H1 (cell line): ENCODE results near the gene SHMT2. TPM values are rescaled to one million over a fixed set of nuclear protein-coding genes. Genes with fewer than 3 reads are reported as not detected.

ENCODE experiments used
- CTCF ChIA-PET: fragments of 300-600 bp; sonication (Branson Sonifier 250); formaldehyde crosslinking; loops from one replicate; lab custom pipeline; 2021; ENCODE audit not compliant: partially characterized antibody; lab: Charles Lee
- POLR2A ChIA-PET: fragments of 300-600 bp; sonication (Branson Sonifier 250); formaldehyde crosslinking; loops from one replicate; lab custom pipeline; 2021; ENCODE audit warnings: inconsistent platforms; ENCODE audit not compliant: partially characterized antibody; lab: Charles Lee
- DNase-seq, 2 experiments: peaks; one replicate each; pipeline versions ENCODE4 v3.0.0 to v3.0.0-alpha.2; 2010 to 2022; ENCODE audit warnings: low spot score in 2 of 2, low read depth in 1 of 2, mixed read lengths in 1 of 2
- FAIRE-seq: peaks from 2 replicates; lab custom pipeline; 2011; peaks lifted over from hg19 to GRCh38; lab: Jason Lieb, UNC
- H2AFZ ChIP-seq: 2 replicates; pipeline ENCODE4 v1.8.1; 2012; ENCODE audit warnings: low read length, inconsistent platforms
- H2AK5ac ChIP-seq: 2 replicates; pipeline ENCODE4 v1.6.1; 2013; ENCODE audit warnings: low read depth, low read length
- H2BK120ac ChIP-seq: replicated peaks from 2 replicates; pipeline ENCODE3; 2013; ENCODE audit warnings: low read depth, low read length, inconsistent platforms
- H2BK12ac ChIP-seq: 2 replicates; pipeline ENCODE4 v1.6.1; 2013; ENCODE audit warnings: low read depth, low read length
- H2BK15ac ChIP-seq: 2 replicates; pipeline ENCODE4 v1.6.1; 2013; ENCODE audit warnings: low read length
- H2BK20ac ChIP-seq: 2 replicates; pipeline ENCODE4 v1.6.1; 2013; ENCODE audit warnings: low read length
- H2BK5ac ChIP-seq: 2 replicates; pipeline ENCODE4 v1.6.1; 2013; ENCODE audit warnings: low read depth, low read length
- H3K14ac ChIP-seq: 2 replicates; pipeline ENCODE4 v1.6.1; 2013; ENCODE audit warnings: inconsistent platforms; ENCODE audit not compliant: insufficient read length
- H3K18ac ChIP-seq: 2 replicates; pipeline ENCODE4 v1.6.1; 2013; ENCODE audit warnings: low read length; ENCODE audit errors: extremely low read depth
- H3K23ac ChIP-seq: 2 replicates; pipeline ENCODE4 v1.6.1; 2013; ENCODE audit warnings: inconsistent platforms; ENCODE audit not compliant: insufficient read length
- H3K23me2 ChIP-seq: 2 replicates; pipeline ENCODE4 v1.6.1; 2013; ENCODE audit warnings: low read depth, low read length
- H3K27ac ChIP-seq: 2 replicates; pipeline ENCODE4 v1.6.1; 2011; ENCODE audit warnings: low read depth, low read length, inconsistent platforms
- H3K27me3 ChIP-seq, 4 experiments: replicated peaks in 1 of 4; 1 replicate in 1 of 4; 2 replicates in 3 of 4; pipeline versions ENCODE4 v1.6.1 to v1.8.1; 2011 to 2013; ENCODE audit warnings: low read length in 3 of 4, mild to moderate bottlenecking in 3 of 4, inconsistent platforms in 2 of 4, mixed read lengths in 2 of 4, moderate library complexity in 1 of 4; ENCODE audit not compliant: control insufficient read depth in 3 of 4, insufficient read depth in 3 of 4; ENCODE audit errors: extremely low read depth in 1 of 4
- H3K36me3 ChIP-seq, 4 experiments: 2 replicates each; pipeline versions ENCODE4 v1.6.1 to v1.8.1; 2011 to 2013; ENCODE audit warnings: mild to moderate bottlenecking in 4 of 4, low read length in 3 of 4, moderate library complexity in 2 of 4, control low read depth in 1 of 4, inconsistent platforms in 1 of 4; ENCODE audit not compliant: insufficient read depth in 4 of 4, control insufficient read depth in 2 of 4
- H3K4ac ChIP-seq: replicated peaks from 2 replicates; pipeline ENCODE3; 2013; ENCODE audit warnings: low read length, low read depth, mixed read lengths, inconsistent platforms; ENCODE audit not compliant: insufficient read length
- H3K4me1 ChIP-seq, 4 experiments: replicated peaks in 1 of 4; 1 replicate in 1 of 4; 2 replicates in 3 of 4; pipeline versions ENCODE4 v1.6.1 to v1.8.1; 2011 to 2013; ENCODE audit warnings: low read length in 3 of 4, inconsistent platforms in 2 of 4, mixed read lengths in 1 of 4; ENCODE audit not compliant: insufficient read depth in 4 of 4, control insufficient read depth in 3 of 4
- H3K4me2 ChIP-seq, 2 experiments: 2 replicates each; pipeline versions ENCODE4 v1.6.1 to v1.8.1; 2011 to 2013; ENCODE audit warnings: low read depth in 2 of 2, low read length in 2 of 2, control low read depth in 1 of 2, inconsistent platforms in 1 of 2, mild to moderate bottlenecking in 1 of 2; ENCODE audit not compliant: insufficient read depth in 1 of 2
- H3K4me3 ChIP-seq, 4 experiments: fragments of 200-600, 300-600 bp in 1 of 4; sonication (generic), shearing (Covaris generic), sonication (Bioruptor Twin) in 1 of 4; 2 replicates each; pipeline versions ENCODE4 v1.5.1 to v1.8.1; 2011 to 2016; ENCODE audit warnings: low read length in 4 of 4, low read depth in 3 of 4, control low read depth in 2 of 4, inconsistent platforms in 2 of 4, mild to moderate bottlenecking in 2 of 4, mixed read lengths in 1 of 4, moderate library complexity in 1 of 4; ENCODE audit not compliant: insufficient read depth in 2 of 4; ENCODE audit errors: extremely low read depth in 1 of 4
- H3K56ac ChIP-seq: replicated peaks from 2 replicates; pipeline ENCODE3; 2013; ENCODE audit warnings: low read depth, mild to moderate bottlenecking, mixed read lengths, low read length, inconsistent platforms; ENCODE audit not compliant: insufficient read length
- H3K79me1 ChIP-seq: 2 replicates; pipeline ENCODE4 v1.6.1; 2013; ENCODE audit warnings: low read depth, low read length, control low read depth
- H3K79me2 ChIP-seq, 2 experiments: 2 replicates each; pipeline versions ENCODE4 v1.6.1 to v1.8.1; 2012 to 2013; ENCODE audit warnings: low read length in 2 of 2, mild to moderate bottlenecking in 2 of 2, inconsistent platforms in 1 of 2; ENCODE audit not compliant: insufficient read depth in 2 of 2, control insufficient read depth in 1 of 2
- H3K9ac ChIP-seq, 4 experiments: replicated peaks in 1 of 4; 1 replicate in 1 of 4; 2 replicates in 3 of 4; pipeline versions ENCODE4 v1.6.1 to v1.8.1; 2011 to 2013; ENCODE audit warnings: low read depth in 3 of 4, low read length in 3 of 4, control low read depth in 2 of 4, mild to moderate bottlenecking in 2 of 4, moderate library complexity in 2 of 4, inconsistent platforms in 1 of 4; ENCODE audit errors: extremely low read depth in 1 of 4
- H3K9me3 ChIP-seq, 2 experiments: 2 replicates each; pipeline versions ENCODE4 v1.6.1 to v1.8.1; 2012 to 2013; ENCODE audit warnings: mild to moderate bottlenecking in 2 of 2, moderate library complexity in 2 of 2, control low read depth in 1 of 2, inconsistent platforms in 1 of 2, low read depth in 1 of 2, low read length in 1 of 2, mixed read lengths in 1 of 2; ENCODE audit not compliant: insufficient read depth in 2 of 2
- H4K20me1 ChIP-seq, 2 experiments: replicated peaks in 1 of 2; 2 replicates each; pipeline versions ENCODE3 to v1.8.1; 2011 to 2013; ENCODE audit warnings: inconsistent platforms in 2 of 2, low read length in 2 of 2, mild to moderate bottlenecking in 1 of 2; ENCODE audit not compliant: insufficient read depth in 2 of 2, control insufficient read depth in 1 of 2
- H4K5ac ChIP-seq: 2 replicates; pipeline ENCODE4 v1.6.1; 2013; ENCODE audit warnings: low read length, low read depth, mixed read lengths, inconsistent platforms; ENCODE audit not compliant: insufficient read length
- H4K8ac ChIP-seq: 2 replicates; pipeline ENCODE4 v1.8.0; 2013; ENCODE audit warnings: mild to moderate bottlenecking, moderate library complexity, low read length, inconsistent platforms; ENCODE audit not compliant: insufficient read depth; ENCODE audit errors: extremely low read depth
- H4K91ac ChIP-seq: replicated peaks from 2 replicates; pipeline ENCODE3; 2013; ENCODE audit warnings: low read length, mixed read lengths, inconsistent platforms; ENCODE audit not compliant: insufficient read length
- ATF2 ChIP-seq: IDR thresholded peaks from 2 replicates; pipeline ENCODE4 v1.6.1; 2012; ENCODE audit warnings: low read length, inconsistent platforms
- BACH1 ChIP-seq: IDR thresholded peaks from 2 replicates; pipeline ENCODE4 v1.6.1; 2012; ENCODE audit warnings: low read length, improper control_type of control experiment
- E2F6 ChIP-seq: IDR thresholded peaks from 2 replicates; pipeline ENCODE4 v1.6.1; 2012; ENCODE audit warnings: inconsistent platforms
- JUND ChIP-seq: IDR thresholded peaks from 2 replicates; pipeline ENCODE4 v1.6.1; 2011; ENCODE audit warnings: mild to moderate bottlenecking, improper control_type of control experiment, low read length
- KDM5A ChIP-seq: fragments of 200-600 bp; IDR thresholded peaks from 2 replicates; pipeline ENCODE4 v1.7.1; 2012; ENCODE audit warnings: mild to moderate bottlenecking, low read length, inconsistent platforms, mixed read lengths
- MAX ChIP-seq: IDR thresholded peaks from 2 replicates; pipeline ENCODE4 v1.6.1; 2012; ENCODE audit warnings: inconsistent platforms
- NRF1 ChIP-seq: IDR thresholded peaks from 2 replicates; pipeline ENCODE4 v1.6.1; 2011; ENCODE audit warnings: mild to moderate bottlenecking, low read depth, low read length, improper control_type of control experiment
- SIRT6 ChIP-seq: IDR thresholded peaks from one replicate; pipeline ENCODE4 v1.7.1; 2012; ENCODE audit warnings: low read length, inconsistent platforms
- SP4 ChIP-seq: IDR thresholded peaks from 2 replicates; pipeline ENCODE4 v1.6.1; 2012; ENCODE audit warnings: low read length, inconsistent platforms
- WGBS, 2 experiments: shearing (Covaris generic) in 1 of 2; methylation state at CpG; one replicate each; pipeline versions ENCODE4 v1.1.6 to v1.1.7; 2013 to 2015; ENCODE audit warnings: low lambda C conversion rate in 2 of 2, mixed read lengths in 2 of 2, inconsistent platforms in 1 of 2, low coverage in 1 of 2, missing lambda C conversion rate in 1 of 2; ENCODE audit not compliant: insufficient replicate concordance in 2 of 2, insufficient coverage in 1 of 2, insufficient read length in 1 of 2; ENCODE audit errors: extremely low coverage in 1 of 2, missing lambda C conversion rate in 1 of 2; 5-methylcytosine and 5-hydroxymethylcytosine counted together
- polyA plus RNA-seq, 7 experiments: library from polyadenylated mRNA; depleted of rRNA in 3 of 7; stranded (reverse) in 5 of 7; unstranded in 2 of 7; fragments of >200 nt in 5 of 7; fragments of 200-250 nt in 2 of 7; gene quantifications; 1 replicate in 5 of 7; 2 replicates in 1 of 7; 4 replicates in 1 of 7; pipeline versions ENCODE4 v1.2.1 to v1.2.3, GENCODE V29; 2011 to 2013; ENCODE audit warnings: missing spikeins in 2 of 7, mixed read lengths in 2 of 7
- total RNA-seq: library from RNA; stranded (reverse); fragmentation: NEBNext Ultra II Directional; extraction: Animal tissue kit (Norgen Biotek cat#: 25700); gene quantifications from 2 replicates; pipeline ENCODE4 v1.2.1, GENCODE V29; 2021

SHMT2 gene
- total and polyA plus RNA-seq, 2 of the 8 experiments (the other 6 are each of a cell fraction or from before 2014, with no cell fraction given), result 274 to 520 TPM

- Histone ChIP-seq H3K56ac (no peak overlapping the region), H2BK5ac (no peak overlapping the region), H3K4me2 (peak overlapping the region in 1 of 2 experiments; percentile 89; a peak in 1 of 4 replicates), H3K27ac (no peak overlapping the region), H4K20me1 (peaks cover 2 to 8% of the 10 kb centered on the region in 2 experiments), H4K5ac (no peak overlapping the region), H3K4me3 (peak overlapping the region in 1 of 4 experiments; percentile 67; a peak in 1 of 8 replicates), H3K79me1 (no peaks in the 10 kb centered on the region), H3K27me3 (peaks cover 30 to 45% (median 43%) of the 10 kb centered on the region in 4 experiments), H2BK20ac (no peak overlapping the region), H2AFZ (no peak overlapping the region), H2BK120ac (no peak overlapping the region), H2BK15ac (0 out of 2 replicates have a peak overlapping the region, but pooled peaks have one; percentile 13), H2BK12ac (peak overlapping the region; percentile 7; the same call in 1 of the 2 replicates), H3K4ac (no peak overlapping the region), H3K4me1 (peaks cover 5 to 39% (median 27%) of the 10 kb centered on the region in 4 experiments), H3K9me3 (no peaks in the 10 kb centered on the region; a peak in 1 of 4 replicates), H3K9ac (no peak overlapping the region), H4K91ac (no peak overlapping the region), H4K8ac (no peak overlapping the region), H3K36me3 (no peaks in the 10 kb centered on the region), H2AK5ac (peak overlapping the region; percentile 70), H3K14ac (no peak overlapping the region), H3K79me2 (no peaks in the 10 kb centered on the region), H3K18ac (no peak overlapping the region), H3K23me2 (peaks cover 15% of the 10 kb centered on the region; the same call in 1 of the 2 replicates), H3K23ac (no peak overlapping the region)
- CTCF ChIA-PET, result interaction anchor here (0.6 to 27.9 kb wide), 16 partner anchors 7 to 1004 kb away, joined by 3 to 726 read pairs (median 4); partner anchors contain the start of genes ARHGAP9, GLI1, INHBE and NEMP1
- FAIRE-seq (no peak), DNase-seq (no peak)
- 77% methylated on average over 6 of the region's 6 CpGs; no CpG with 5 or more reads in 1 of the 2 experiments for WGBS, 2 experiments
- POLR2A ChIA-PET, result interaction anchor here (0.9 to 23.7 kb wide), 6 partner anchors 15 to 210 kb away, joined by 3 to 852 read pairs (median 4); partner anchors contain the start of genes LRP1, NXPH4 and SHMT2
- TF ChIP-seq NRF1, result no peak
- no peak for TF ChIP-seq KDM5A
- TF ChIP-seq SP4, result no peak
- TF ChIP-seq SIRT6, result no peak
- TF ChIP-seq JUND, result no peak
- no peak for TF ChIP-seq E2F6
- no peak for TF ChIP-seq BACH1
- TF ChIP-seq MAX, result no peak
- TF ChIP-seq ATF2, result no peak
These were observed 14.8 kb downstream of the SHMT2 start for GRCh38 chr12:57244312-57244696.
